ENCODE data around the gene CACNA1F.

The CACNA1F gene

GRCh38 chrX:49242545-49243066, 9.5 kb upstream of the CACNA1F start:
- TF ChIP-seq CTCF (conservative IDR thresholded peaks at IDR 0.05) = no peak
- H3K27ac ChIP-seq = no peak overlapping the region

GRCh38 chrX:49238735-49239134, 5.6 kb upstream of the CACNA1F start:
- TF ChIP-seq CTCF (conservative IDR thresholded peaks at IDR 0.05) = no peak
- H3K27ac ChIP-seq = no peak overlapping the region

GRCh38 chrX:49237060-49237459, 3.9 kb upstream of the CACNA1F start:
- TF ChIP-seq CTCF (conservative IDR thresholded peaks at IDR 0.05) = no peak
- no peak overlapping the region for H3K27ac ChIP-seq

GRCh38 chrX:49233887-49234555, 881 bp upstream of the CACNA1F start:
- no peak overlapping the region for H3K27ac ChIP-seq
- TF ChIP-seq CTCF (conservative IDR thresholded peaks at IDR 0.05) = no peak

GRCh38 chrX:49232525-49232924, 615 bp downstream of the CACNA1F start:
- TF ChIP-seq CTCF (conservative IDR thresholded peaks at IDR 0.05) = no peak
- no peak overlapping the region for H3K27ac ChIP-seq

GRCh38 chrX:49231333-49232000, 1.7 kb downstream of the CACNA1F start:
- no peak overlapping the region for H3K27ac ChIP-seq
- no peak for TF ChIP-seq CTCF (conservative IDR thresholded peaks at IDR 0.05)

- TF ChIP-seq CTCF (conservative IDR thresholded peaks at IDR 0.05) = no peak
- H3K27ac ChIP-seq = no peak overlapping the region
Observed at GRCh38 chrX:49230500-49231232, 2.5 kb downstream of the CACNA1F start.

All from VCaP (cell line).